ENCODE data around the gene SLX9.

Gene SLX9

GRCh38 chr21:44939532-44940115, at the start of gene SLX9:
SLX9 (plus strand) TSS chr21:44940029; CDS start chr21:44940058, 29 bp downstream.
- in situ Hi-C loops (cut with HindIII; ENCODE audit: low sequenced_read_pairs), result loop anchor here (10.0 kb wide), 1 partner anchor 185 kb away; no protein-coding TSS in a partner anchor

- in situ Hi-C loops (cut with HindIII; ENCODE audit: low sequenced_read_pairs), result no loop called here
These were observed 49.4 kb upstream of the SLX9 start for GRCh38 chr21:44890338-44890931.

- in situ Hi-C loops (cut with HindIII; ENCODE audit: low sequenced_read_pairs), result no loop called here
These were observed 48.8 kb upstream of the SLX9 start for GRCh38 chr21:44890961-44891541.

- in situ Hi-C loops (cut with HindIII; ENCODE audit: low sequenced_read_pairs), result no loop called here
These were observed 48.2 kb upstream of the SLX9 start for GRCh38 chr21:44891631-44892031.

GRCh38 chr21:44892095-44892494, 47.7 kb upstream of the SLX9 start:
- in situ Hi-C loops (cut with HindIII; ENCODE audit: low sequenced_read_pairs), result no loop called here

GRCh38 chr21:44892536-44893277, 47.1 kb upstream of the SLX9 start:
- in situ Hi-C loops (cut with HindIII; ENCODE audit: low sequenced_read_pairs), result no loop called here

- in situ Hi-C loops (cut with HindIII; ENCODE audit: low sequenced_read_pairs), result no loop called here
These were observed 46.6 kb upstream of the SLX9 start for GRCh38 chr21:44893278-44893556.

GRCh38 chr21:44893948-44894656, 45.7 kb upstream of the SLX9 start:
- in situ Hi-C loops (cut with HindIII; ENCODE audit: low sequenced_read_pairs), result no loop called here

GRCh38 chr21:44894687-44895302, 45.0 kb upstream of the SLX9 start:
- in situ Hi-C loops (cut with HindIII; ENCODE audit: low sequenced_read_pairs), result no loop called here

- in situ Hi-C loops (cut with HindIII; ENCODE audit: low sequenced_read_pairs), result no loop called here
These were observed 44.0 kb upstream of the SLX9 start for GRCh38 chr21:44895859-44896258.

GRCh38 chr21:44896561-44897286, 43.1 kb upstream of the SLX9 start:
- in situ Hi-C loops (cut with HindIII; ENCODE audit: low sequenced_read_pairs), result no loop called here

GRCh38 chr21:44897326-44898010, 42.4 kb upstream of the SLX9 start:
- in situ Hi-C loops (cut with HindIII; ENCODE audit: low sequenced_read_pairs), result no loop called here

GRCh38 chr21:44898011-44898488, 41.8 kb upstream of the SLX9 start:
- in situ Hi-C loops (cut with HindIII; ENCODE audit: low sequenced_read_pairs), result no loop called here

- in situ Hi-C loops (cut with HindIII; ENCODE audit: low sequenced_read_pairs), result no loop called here
These were observed 40.7 kb upstream of the SLX9 start for GRCh38 chr21:44898851-44899767.

GRCh38 chr21:44899768-44900558, 39.9 kb upstream of the SLX9 start:
- in situ Hi-C loops (cut with HindIII; ENCODE audit: low sequenced_read_pairs), result no loop called here

- in situ Hi-C loops (cut with HindIII; ENCODE audit: low sequenced_read_pairs), result no loop called here
These were observed 39.1 kb upstream of the SLX9 start for GRCh38 chr21:44900559-44901251.

- in situ Hi-C loops (cut with HindIII; ENCODE audit: low sequenced_read_pairs), result no loop called here
These were observed 38.3 kb upstream of the SLX9 start for GRCh38 chr21:44901391-44902074.

Measured in DLD1 (cell line).